HPDE6-E6E7 (cell line): ENCODE measurements around the gene AKAP6.

Source experiments
- DNase-seq: peaks from one replicate; pipeline ENCODE4 v3.0.0; 2011; ENCODE audit warnings: missing footprints; ENCODE audit errors: extremely low spot score

AKAP6 gene

GRCh38 chr14:32669391-32669790 lies 340.3 kb downstream of the AKAP6 start:
- no peak for DNase-seq

- no peak for DNase-seq
These were observed 346.3 kb downstream of the AKAP6 start for GRCh38 chr14:32675433-32675832.

DNA sequence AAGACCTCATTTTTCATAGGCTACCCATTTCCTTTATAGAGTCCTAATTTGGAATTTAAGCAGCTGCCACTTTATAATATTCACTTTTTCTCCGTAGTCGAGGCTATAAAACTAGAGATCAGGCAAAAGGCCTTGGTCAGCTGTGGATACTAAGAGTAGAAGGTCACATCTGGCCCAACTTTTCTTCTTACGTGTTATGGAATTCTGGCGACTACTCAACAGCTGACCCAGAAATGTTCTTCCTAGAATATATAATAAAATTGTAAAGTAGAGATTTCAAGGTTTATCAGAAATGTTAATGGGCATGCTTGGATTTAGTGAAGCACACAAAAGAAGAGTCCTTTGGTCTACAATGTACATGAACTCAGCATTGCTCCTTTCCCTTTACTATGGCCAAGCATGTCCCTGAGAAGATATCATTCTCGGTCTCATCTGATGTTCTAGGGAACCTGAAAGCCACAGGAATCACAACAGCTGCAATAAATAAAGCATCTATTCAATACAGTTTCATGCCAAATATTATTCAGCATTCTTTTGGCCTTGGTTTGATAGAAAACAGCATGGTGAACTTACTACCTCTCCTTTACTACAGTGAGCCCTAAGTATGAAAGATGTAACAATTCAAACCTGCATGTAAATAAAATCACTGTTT lies 348.2 kb downstream of the AKAP6 start:
- DNase-seq = no peak

DNA sequence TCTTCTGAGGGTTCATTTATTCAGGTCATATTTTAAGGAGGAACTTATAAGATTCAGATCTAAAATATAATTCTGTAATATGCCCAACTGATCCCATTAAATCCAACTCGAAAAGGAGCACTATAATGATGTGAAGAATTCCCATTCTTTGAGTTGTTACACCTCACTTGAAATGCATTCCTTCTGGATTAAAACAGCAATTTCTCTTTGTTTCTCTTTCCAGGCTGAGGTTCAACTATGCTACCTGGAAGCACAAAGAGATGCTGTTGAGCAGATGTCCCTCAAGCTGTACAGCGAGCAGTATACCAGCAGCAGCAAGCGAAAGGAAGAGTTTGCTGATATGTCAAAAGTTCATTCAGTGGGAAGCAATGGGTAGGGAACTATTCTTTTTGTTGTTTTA lies 349.0 kb downstream of the AKAP6 start:
- no peak for DNase-seq

- DNase-seq = no peak
These were observed 351.0 kb downstream of the AKAP6 start for GRCh38 chr14:32679927-32680612.

DNA sequence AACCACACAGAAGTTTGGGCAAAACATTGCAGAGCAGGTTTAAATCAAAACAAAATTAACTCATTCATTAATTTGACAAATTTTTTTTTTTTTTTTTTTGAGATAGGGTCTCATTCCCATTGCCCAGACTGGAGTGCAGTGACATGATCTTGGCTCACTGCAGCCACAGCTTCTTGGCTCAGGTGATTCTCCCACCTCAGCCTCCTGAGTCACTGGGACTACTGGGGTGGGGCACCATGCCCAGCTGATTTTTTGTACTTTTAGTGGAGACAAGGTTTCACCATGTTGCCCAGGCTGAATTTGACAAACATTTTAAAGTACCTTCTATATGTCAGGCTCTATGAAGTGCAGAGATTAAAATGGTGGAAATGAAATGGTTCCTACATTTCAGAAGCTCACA lies 352.5 kb downstream of the AKAP6 start:
- no peak for DNase-seq

GRCh38 chr14:32682214-32682613 lies 353.1 kb downstream of the AKAP6 start:
- DNase-seq = no peak

- DNase-seq = no peak
These were observed 354.6 kb downstream of the AKAP6 start for GRCh38 chr14:32683679-32684078.

- no peak for DNase-seq
These were observed 359.8 kb downstream of the AKAP6 start for GRCh38 chr14:32688941-32689340.

DNA sequence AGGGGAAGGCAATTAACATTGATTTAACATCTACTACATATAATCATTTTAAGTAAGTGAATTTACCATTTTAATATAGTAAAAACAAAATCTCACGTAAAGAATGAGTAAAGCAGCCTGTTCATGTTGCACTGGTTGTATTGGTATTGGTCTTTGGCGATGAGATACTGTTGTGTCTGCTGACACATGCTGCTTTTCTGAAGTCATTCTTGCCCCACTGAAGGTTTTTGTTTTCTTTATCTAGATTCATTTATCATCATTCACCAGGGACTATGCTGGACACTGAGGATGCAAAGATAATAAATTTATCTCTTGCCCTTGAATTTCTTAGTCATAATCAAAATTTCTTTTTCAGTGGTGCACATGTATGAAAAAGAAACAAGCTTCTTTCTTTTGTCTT lies 363.3 kb downstream of the AKAP6 start:
- no peak for DNase-seq

- no peak for DNase-seq
These were observed 364.0 kb downstream of the AKAP6 start for GRCh38 chr14:32693114-32693513.

GRCh38 chr14:32694795-32695449 lies 365.8 kb downstream of the AKAP6 start:
- no peak for DNase-seq

- DNase-seq = no peak
These were observed 367.4 kb downstream of the AKAP6 start for GRCh38 chr14:32696325-32697091.

DNA sequence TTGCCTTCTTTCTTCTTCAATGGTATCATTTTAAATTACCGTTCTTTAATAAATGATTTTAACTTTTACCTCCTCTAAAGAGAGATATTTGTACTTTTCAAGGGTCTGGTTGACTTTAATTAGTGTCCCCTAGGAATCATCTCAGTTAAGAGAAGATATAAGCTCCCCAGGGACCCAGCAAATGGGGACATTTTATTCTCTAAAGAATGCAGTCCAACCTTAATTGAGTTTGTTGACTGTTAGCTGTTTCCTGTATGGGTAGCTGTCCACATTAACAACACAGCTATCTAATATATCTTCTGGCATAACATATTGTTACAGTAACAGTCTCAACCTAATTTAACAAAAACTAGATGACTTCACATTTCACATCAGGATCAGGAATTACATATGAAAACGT lies 368.0 kb downstream of the AKAP6 start:
- DNase-seq = no peak

- no peak for DNase-seq
These were observed 368.6 kb downstream of the AKAP6 start for GRCh38 chr14:32697704-32698103.

DNA sequence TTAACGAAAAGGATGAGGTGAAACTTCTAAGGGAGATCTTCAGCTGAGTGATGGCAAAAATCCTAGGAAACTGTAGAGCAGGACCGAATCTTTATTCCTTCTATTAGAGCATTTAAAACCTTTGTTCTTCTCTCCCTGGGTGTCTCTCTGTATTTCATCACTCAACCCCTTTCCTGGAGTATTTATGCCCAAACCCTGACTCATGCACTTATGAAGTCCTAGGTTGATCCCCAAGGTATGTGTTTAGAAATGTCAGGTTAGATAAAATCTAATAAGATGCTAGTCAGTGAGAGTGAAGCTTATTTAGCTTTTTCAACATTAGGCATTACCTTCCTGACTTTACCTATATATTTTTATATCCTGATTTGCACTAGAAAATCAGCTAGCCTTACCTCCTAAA lies 369.7 kb downstream of the AKAP6 start:
- no peak for DNase-seq

DNA sequence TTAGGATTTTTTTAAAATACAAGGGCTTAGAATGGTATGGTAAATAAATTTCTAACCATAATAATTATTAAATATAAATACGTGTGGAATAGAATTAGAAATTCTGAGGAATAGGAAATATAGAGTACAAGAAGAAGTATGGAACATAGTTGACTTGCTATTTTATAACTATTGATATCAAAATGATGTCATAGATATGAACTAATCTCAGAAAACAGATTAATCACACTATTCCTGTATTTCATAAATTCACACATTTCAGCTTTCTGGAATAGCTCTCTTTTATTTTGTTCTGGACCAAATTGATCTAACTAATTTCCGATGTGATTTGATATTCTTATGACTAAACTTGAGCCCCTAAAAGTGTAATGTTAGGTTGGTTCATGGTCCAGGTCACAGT lies 372.4 kb downstream of the AKAP6 start:
- no peak for DNase-seq

DNA sequence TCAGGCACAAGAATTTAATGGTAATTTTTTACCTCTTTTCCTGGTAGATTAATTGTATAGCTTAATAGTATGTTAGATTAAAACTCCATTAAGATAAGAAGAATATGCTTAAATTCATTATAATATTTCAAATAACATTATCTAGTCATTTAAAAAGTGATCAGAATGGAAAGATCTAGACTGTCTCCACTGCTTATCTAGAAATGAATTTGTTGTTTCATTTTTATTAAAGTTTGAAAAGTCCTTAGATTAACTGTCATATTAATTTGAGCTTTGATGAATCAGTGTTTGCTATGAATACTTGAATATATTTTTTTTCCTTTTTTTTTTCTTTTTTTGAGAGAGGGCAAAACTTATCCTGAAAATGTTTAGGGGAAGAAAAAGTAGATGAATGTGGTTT lies 373.0 kb downstream of the AKAP6 start:
- DNase-seq = no peak

- no peak for DNase-seq
These were observed 373.5 kb downstream of the AKAP6 start for GRCh38 chr14:32702562-32702961.

GRCh38 chr14:32703183-32703621 lies 374.1 kb downstream of the AKAP6 start:
- DNase-seq = no peak

GRCh38 chr14:32706721-32707519 lies 377.8 kb downstream of the AKAP6 start:
- no peak for DNase-seq
